Activated naive CD4-positive, alpha-beta T cell (primary cell): Measurements from ENCODE around the gene ROR1.
"Not testable (repeated sequence)": the region's sequence is repeated elsewhere in the genome, so short reads cannot be mapped to it uniquely, and the experiment has no call there.

Source experiments
- DNase-seq, 4 experiments: peaks; one replicate each; lab custom pipeline; 2025; lab: John Stamatoyannopoulos, UW

Gene ROR1

DNA sequence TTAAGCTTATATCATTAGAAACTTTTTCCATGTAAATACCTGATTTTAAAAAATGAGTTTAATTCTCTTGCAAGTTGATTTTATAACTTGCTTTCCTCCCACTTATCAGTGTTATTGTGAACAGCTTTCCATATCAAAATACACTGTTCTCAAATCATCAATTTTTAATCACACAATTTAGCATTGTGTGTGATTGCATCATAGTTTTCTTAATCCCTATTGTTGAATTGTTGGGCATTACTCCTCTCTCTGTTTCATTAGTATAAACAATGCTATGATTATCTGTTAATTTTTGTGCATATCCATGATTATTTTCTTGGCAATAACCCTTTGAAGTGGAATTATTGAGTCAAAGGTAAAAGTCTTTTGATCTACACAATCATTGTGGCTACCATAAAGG is 48.7 kb downstream of the ROR1 start:
- no peak for DNase-seq

DNA sequence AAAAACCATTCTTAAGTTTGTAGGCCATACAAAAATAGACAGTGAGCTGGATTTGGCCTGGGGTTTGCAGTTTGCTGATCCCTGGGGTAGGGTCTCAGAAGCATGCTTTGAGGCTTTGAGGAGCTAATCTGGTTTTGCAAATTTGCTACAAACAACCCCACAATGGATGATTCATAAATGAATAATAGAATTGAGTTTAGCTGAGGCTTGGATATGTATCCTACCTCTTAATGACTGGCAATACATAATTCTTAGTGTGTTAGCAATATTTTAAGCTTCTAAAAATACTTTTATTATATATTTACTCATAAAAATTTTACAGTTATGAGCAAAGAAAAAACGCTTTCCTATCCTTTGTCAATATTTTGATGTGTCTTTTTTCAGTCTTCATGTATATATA is 50.6 kb downstream of the ROR1 start:
- no peak for DNase-seq

DNA sequence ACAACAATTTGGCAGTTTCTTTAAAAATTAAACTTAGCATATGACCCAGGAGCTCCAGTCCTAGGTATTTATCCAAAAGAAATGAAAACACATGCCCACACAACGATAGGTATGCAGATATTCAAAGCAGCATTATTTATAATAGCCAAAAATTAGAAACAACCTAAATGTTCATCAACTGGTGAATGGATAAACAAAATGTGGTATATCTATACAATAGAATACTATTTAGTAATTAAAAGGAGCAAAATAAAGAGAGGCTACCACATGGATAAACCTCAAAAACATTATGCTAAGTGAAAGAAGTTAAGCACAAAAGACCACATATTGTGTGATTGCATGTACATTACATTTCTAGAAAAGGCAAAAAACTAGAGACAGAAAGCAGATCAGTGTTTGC is 51.3 kb downstream of the ROR1 start:
- DNase-seq: no peak

DNA sequence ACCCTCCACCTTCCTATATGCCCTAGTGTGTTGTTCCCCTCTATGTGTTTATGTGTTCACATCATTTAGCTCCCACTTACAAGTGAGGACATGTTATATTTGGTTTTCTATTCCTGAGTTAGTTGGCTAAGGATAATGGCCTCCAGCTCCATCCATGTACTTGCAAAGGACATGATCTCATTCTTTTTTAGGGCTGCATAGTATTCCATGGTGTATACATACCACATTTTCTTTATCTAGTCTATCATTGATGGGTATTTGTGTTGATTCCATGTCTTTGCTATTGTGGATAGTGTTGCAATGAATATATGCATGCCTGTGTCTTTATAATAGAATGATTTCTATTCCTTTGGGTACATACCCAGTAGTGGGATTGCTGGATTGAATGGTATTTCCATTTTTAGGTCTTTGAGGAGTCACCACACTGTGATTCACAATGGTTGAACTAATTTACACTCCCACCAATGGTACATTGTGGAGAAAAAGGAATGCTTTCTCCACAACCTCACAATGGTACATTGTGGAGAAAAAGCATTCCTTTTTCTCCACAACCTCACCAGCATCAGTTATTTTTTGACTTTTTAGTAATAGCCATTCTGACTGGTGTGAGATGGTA is 52.5 kb downstream of the ROR1 start:
- DNase-seq: not testable (repeated sequence)

DNA sequence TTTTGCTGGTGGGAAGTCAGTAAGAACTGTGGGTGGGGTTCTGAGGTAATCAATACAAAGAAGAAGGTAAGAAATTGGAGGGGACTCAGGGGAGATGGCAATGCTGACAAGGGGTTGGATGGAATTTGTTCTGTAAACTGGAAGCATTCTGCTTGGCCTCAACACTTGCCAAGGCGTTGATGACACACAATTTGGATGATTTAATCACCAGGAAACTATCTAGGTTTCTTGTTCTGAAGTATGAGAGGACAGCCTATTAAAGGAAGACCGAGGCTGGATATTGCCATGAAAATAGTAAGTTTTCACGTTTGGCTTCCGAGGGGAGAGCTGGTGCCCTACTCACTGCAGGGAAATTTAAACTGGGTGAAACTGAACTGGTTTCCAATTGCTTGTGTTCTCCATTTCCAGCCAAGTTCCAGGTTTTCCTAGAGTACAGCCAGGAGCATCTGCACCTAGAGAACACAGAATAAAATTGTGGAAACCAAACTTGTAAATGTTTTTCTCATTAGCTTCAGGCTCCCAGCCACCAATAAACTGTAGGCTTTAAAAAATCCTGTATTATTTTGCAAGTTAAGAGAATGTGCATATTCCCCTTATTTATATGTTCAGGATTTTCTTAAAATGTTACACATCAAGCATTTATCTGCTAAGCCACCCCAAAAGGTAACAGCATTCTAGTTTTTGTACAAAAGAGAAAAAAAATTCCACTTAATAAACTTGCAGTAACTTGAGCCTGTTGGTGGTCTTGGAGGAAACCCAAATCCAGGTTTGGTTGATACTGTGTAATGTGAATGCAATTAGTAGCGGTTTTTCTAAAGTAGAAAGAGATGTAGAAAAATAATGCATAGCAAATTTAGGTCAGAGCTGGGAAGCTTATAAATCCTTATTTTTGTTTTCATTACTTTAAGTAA is 53.8 kb downstream of the ROR1 start:
- DNase-seq: no peak

DNA sequence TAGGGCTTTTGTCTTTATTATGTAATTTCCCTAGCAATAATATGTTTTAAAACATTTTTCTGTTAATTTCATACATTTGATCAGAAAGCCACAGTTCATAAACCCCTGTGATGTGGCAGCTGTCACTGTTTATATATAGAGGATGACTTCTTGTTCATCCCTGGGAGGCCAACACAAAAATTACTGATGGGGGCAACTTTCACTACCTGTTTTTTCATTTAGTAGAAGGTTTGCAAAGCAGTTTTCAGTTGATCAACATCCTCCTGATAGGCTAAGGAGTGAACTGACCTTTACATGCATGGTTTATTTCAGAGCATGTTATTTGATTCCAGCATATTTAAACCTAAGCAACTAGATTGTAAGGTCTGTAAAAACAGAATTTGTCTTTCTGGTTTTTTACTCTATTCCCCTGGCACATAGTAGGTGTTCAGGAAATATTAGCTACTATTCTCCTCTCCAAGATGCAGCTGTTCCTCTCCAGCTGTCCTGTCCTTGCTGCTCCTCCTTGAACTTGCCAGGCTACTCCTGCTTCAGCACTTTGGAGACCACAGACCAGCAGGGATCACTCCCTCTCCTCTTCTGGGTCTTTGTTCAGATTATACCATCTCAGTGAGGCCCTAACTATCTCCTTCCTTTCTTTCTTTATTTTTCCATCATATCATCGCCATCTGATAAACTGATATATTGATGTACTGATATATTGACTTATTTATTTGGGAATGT is 54.7 kb downstream of the ROR1 start:
- DNase-seq: no peak

DNA sequence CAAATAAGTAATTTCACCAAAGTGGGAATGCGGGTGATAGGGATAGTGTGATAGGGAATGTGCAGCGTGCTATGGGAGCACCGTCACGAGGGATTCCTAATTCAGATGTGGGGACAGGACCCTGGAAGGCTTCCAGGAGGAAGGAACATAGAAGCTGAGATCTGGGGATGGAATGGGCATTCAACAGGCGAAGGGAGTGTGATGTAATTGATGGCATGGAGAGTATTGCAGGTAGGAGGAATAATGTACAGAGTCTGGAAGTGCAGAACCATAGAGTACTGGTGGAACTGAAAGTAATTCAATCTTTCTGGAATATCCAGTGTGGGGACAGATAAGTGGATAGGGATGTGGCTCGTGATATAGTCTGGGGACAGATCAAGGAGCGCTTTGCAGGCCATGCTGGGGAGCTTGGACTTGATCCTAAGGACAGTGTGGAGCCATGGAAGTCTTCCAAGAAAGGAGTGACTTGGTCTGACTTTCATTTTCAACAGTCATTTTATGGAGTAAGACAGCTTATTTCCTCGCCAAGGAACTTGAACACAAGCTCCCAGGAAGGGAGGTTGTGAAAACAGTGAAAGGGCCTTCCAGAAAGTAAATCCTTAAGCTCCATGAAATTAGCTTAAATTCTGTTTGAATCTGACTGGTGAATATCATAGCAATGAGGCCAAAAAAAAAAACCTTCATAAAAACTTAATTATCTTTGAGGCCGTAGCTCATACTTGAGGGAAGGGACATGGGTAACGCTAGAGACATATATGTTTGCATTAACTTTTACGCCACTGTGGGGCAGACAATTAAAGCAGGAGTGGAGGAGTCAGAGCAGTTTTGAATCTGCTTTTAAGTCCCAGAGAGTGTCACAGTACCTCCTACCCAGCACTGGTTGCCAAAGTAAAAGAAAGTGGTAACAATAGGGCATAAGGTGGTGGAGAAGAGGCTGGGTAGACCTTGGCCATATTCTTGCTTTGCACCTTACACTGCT is 55.8 kb downstream of the ROR1 start:
- no peak for DNase-seq

DNA sequence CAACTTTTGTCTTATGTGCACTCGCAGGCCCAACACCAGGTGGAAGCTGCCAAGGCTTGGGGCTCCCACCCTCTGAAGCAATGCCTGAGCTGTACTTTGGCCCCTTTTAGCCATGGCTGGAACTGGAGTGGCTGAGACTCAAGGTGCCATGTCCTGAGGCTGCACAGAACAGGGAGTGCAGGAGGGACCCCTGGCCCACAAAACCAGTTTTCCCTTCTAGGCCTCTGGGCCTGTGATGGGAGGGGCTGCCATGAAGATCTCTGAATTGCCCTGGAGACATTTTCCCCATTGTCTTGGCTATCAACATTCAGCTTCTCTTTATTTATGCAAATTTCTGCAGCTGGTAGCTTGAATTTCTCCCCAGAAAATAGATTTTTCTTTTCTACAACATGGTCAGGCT is 57.6 kb downstream of the ROR1 start:
- DNase-seq: no peak

DNA sequence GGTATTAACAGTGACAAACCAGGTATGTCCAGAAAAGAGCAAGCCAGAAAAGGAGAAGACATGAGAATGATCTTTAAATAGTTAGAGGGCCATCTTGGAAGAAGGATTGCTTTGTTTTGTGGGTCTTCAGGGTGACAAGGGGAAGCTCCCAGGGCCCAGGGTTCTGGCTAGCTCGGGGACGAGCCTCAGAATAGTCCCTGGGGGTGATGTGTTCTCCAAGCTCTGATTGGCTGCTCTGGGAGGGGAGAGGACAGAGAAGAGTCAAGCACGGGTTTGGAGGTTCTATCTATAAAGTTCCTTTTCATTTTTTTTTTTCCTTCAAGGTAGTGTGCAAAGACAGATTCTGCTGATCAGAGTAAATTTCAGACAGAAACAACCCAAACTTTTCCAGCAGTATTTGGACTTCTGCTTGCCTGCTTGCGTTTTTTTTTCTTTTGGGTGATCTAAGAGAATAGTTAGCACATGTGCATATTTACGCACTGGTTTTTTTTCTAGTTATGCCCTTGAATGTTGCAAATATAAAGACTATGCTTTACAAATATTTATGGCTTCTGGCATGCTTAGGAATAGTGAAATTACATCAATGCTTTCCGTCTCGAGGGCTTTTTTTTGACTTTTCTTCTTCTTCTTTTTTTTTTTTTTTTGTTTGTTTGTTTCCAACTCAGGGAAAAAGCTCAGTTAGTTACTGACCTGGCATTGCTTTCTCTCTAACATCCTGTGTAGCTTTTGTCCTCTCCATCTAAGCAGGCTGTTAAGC is 59.7 kb downstream of the ROR1 start:
- no peak for DNase-seq

DNA sequence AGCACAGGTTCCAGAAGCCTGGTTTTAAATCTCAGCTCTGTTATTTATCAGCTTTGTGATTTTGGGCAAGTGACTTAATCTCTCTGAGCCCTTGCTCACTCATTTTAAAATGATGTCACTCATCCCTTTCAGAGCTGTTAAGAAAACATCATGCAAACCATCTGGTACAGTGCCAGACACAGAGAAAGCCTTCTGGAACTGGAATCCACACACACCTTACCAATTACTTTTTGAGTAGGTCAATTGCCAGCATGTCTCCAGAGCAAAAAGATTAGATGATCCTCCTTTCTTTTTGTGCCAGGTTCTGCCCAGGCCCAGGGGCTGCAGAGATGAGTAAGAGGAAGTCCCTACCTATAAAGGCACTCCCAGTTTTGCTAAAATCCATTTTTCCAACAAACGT is 61.3 kb downstream of the ROR1 start:
- no peak for DNase-seq

DNA sequence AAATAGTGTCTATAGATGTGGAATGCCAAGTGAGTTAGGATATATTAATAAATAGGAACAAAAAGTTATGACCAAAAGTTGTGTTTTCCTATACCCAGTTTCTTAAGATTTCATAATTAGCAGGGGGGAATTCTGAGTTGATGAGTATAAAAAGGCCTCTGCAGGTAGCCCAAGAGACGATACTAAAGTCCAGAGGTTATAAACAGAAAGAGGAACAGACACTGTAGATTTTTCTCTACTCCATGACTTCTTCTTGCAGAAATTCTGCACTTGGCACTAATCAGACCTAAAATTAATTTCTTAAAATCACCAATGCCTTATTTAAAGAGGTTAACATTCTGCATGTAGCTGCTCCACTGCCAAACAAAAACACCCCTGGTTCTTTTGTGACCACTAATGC is 62.6 kb downstream of the ROR1 start:
- DNase-seq: no peak

DNA sequence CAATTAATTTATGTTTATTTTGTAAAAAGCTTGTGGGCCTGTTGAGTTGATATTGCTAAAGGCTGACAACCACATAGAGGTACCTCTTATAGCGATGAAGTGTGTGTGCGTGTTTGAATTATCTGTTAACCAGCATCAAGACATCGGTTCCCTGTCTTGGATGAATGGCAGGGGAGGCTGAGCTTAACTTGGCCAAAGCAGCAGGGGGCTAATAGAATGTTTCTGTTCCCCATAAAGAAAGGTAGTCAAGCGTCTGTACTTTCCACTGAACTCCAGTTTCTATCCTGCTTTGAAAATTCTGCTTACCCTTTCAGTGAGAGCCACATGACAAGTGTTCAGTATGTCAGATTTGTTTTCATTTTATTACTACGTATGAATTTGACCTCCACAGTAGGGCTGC is 63.0 kb downstream of the ROR1 start:
- DNase-seq: no peak

DNA sequence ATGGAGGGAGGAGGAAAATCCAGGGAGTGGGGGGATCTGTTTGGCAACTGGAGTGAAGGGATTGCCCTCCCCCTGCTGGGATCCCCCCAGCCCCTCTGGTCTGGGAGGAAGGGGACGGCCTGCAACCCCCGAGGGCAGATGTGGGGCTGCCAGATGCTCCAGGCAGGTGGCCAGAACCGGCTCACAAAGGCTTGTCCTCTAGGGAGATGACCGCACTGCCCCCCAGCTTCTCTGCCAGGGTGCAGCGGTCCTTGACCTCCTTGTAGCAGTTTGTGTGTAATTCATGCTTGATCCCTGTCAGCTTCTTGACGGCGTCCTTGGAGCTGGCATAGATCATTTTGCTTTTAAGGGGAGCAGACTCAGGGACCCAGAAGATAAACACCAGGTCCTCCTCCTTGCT is 69.2 kb downstream of the ROR1 start:
- no peak for DNase-seq

DNA sequence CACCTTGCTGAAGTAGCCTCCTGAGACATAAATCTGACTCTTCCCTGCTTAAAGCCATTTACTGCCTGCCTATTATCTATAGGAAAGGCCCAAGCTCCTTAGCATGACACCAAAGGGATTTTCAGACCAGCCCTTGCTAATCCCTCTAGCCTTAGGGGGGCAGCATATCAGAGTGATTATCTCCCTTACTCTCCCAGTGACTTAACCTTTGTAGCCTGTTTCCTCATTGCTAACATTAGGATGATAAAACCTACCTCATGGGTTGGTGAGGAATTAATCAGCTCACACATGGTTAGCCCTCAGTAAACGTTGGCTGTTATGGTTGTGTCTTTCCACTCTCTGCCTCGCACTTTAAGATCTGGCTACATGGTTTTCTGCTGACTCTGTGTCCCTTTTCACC is 70.1 kb downstream of the ROR1 start:
- DNase-seq: no peak

DNA sequence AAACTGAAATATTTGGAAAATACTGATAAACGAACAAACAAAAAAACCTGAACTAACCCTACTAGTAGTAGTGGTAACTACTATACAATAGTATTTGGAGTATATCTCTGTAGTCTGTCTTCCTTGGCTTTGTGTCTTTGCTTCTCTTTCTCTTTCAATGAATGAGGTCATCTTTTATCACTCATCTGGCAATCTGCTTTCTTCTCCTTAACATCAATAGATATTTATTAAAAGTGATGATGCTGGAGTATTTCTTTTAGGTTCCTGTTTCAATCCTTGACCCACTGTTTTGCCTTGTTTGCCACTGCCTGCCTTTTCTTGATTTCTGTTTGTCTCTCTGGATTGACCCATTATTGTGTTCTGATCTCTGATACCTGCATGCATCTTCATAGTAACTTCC is 71.5 kb downstream of the ROR1 start:
- no peak for DNase-seq

DNA sequence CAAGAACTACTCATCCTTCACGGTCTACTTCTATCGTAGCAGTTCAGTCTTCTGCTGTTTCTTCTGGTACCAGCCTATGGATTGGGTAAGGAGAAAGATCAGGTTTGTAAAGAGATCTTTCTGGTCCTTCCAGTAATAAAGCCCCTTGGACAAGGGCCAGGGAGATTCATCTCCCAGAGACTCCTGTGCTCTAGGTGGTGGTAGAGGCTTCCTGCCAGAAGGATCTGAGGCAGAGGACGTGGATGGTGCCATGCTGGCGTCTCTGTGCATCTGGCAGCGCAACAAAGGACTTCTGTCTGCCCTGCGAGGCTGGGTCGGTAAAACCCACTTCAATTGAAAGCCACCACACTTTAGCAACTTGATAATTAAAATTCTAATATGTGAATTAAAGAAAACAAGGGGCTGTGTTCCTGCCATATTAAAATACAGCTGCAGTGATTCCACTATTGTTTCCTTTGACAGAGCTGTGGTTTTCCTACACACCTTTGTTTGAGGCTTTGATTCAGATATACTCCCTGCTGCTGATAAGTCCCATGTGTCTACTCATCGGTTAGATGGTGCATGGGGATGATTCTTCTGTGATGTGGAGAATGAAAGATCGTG is 73.6 kb downstream of the ROR1 start:
- no peak for DNase-seq

DNA sequence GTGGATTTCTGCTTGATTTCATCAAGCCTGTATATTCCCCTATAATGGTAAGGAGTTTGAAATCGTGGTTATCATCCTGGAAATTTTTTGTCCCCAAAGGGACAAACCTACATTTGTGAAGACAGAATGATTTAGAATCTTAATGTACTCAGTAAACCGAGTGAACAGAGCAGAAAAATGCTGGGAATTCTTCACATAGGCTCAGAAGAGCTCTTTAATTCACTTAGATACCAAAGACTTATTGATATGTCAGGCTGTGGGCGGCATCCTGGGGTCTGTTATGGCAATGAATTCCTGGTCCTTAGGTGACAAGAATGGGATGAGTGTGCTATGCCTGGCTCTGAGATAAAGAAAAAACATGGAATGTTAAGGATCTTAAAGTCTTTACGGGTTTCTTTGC is 74.9 kb downstream of the ROR1 start:
- DNase-seq: no peak

DNA sequence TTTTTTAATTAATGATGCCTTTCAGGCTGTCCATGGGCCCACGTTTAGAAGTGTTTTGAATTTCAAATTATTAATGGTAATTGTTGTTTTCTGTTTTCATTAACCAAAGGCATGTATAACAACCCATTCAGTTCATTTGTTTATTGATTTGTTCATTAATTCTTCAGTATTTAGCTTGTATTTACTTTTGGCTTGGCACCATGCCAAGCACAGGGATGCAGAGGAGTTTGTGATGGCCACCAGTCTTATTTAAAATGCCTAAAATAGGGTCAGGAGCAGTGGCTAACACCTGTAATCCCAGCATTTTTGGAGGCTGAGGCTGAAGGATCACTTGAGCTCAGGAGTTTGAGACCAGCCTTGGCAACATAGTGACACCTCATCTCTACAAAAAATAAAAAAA is 75.3 kb downstream of the ROR1 start:
- DNase-seq: no peak

DNA sequence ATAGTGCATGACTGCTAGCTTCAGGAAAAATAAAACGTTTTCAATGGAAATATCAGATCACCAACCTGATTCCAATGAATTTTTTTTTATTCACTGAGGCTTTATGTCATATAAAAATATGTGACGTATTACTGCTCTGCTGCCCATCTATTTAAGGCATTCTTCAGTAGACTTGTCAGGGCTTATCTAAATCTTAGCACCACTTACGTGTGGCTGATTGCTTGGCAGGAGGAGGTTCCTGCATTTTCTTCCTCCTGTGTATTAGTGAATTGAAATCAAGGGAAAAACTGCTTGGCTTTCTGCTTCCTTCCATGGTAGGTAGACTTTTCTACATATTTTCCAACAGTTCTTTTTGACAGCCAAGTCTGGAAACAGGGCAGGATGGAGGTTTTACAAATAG is 80.3 kb downstream of the ROR1 start:
- no peak for DNase-seq

DNA sequence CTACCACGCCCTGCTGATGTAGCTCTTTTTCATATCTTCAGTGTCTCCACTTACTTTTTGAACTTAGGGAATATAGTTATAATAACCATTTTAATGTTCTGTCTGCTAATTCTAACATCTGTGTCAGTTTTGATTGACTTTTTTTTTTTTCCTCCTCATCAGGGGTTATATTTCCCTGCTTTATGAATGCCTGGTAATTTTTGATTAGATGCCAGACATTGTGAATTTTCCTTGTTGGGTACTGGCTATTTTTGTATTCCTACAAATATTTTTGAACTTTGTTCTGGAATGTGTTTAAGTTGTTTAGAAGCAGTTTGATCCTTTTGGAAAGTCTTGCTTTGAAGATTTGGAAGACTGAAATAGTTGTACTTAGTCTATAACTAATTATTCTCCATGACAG is 82.1 kb downstream of the ROR1 start:
- no peak for DNase-seq

DNA sequence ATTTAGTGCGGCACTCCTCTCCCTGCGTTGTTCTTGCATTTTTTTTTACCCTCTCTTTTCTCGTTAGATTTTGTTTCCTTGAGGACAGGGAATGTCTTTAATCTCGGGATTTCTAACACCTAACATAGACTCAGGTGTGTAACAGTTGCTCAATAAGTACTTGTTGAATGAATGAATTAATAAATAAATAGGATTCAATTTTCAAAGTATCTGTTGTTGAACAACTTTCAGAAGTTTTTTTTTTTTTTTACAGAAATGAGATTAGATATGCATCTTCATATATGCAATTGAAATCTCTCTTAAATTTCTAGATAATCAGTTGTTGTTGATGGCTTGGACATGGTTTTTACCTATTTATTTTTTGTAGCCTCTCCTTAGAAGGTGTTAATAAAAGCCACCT is 83.1 kb downstream of the ROR1 start:
- DNase-seq: no peak
